HepG2 (cell line): ENCODE measurements around the gene PYY.

Experiments used
- ESRRA ChIP-seq: sonication (generic); formaldehyde crosslinking; IDR thresholded peaks from 2 replicates; pipeline ENCODE4 v1.5.1; 2020; ENCODE audit warnings: mild to moderate bottlenecking, low read depth, missing genetic modification reagents
- EZH2 ChIP-seq: conservative IDR thresholded peaks from 2 replicates; pipeline ENCODE4 v1.6.1; 2012; ENCODE audit warnings: mild to moderate bottlenecking, low read depth, low read length, moderate library complexity
- GTF2F1 ChIP-seq: fragments of 150-350 bp; IDR thresholded peaks from 2 replicates; pipeline ENCODE4 v1.6.1; 2014; ENCODE audit warnings: low read length
- KLF9 ChIP-seq: IDR thresholded peaks from 2 replicates; pipeline ENCODE4 v1.6.1; 2016; ENCODE audit warnings: low read depth
- NFE2L1 ChIP-seq: sonication (generic); formaldehyde crosslinking; IDR thresholded peaks from 2 replicates; pipeline ENCODE4 v1.4.0; 2020; ENCODE audit warnings: missing genetic modification reagents, mild to moderate bottlenecking, borderline replicate concordance
- POLR2A ChIP-seq, 2 experiments: IDR thresholded peaks; 2 replicates each; pipeline ENCODE4 v1.6.1; 2011; ENCODE audit warnings: low read depth in 2 of 2, low read length in 2 of 2, mild to moderate bottlenecking in 1 of 2, moderate library complexity in 1 of 2; ENCODE audit not compliant: insufficient read depth in 1 of 2
- RARG ChIP-seq: sonication (generic); formaldehyde crosslinking; IDR thresholded peaks from 2 replicates; pipeline ENCODE4 v1.4.0; 2020; ENCODE audit warnings: low read depth, mild to moderate bottlenecking, missing genetic modification reagents
- RNF2 ChIP-seq: fragments of 450-650 bp; conservative IDR thresholded peaks from 2 replicates; pipeline ENCODE4 v1.6.1; 2016; ENCODE audit warnings: low read depth
- ZFP36 ChIP-seq: fragments of 150-350 bp; IDR thresholded peaks from 2 replicates; pipeline ENCODE4 v1.6.1; 2018; ENCODE audit warnings: borderline replicate concordance, low read length, low read depth; ENCODE audit not compliant: partially characterized antibody
- ZNF557 ChIP-seq: sonication (generic); formaldehyde crosslinking; IDR thresholded peaks from 2 replicates; pipeline ENCODE4 v1.4.0; 2020; ENCODE audit warnings: missing genetic modification reagents
- ZNF781 ChIP-seq: sonication (generic); formaldehyde crosslinking; IDR thresholded peaks from 2 replicates; pipeline ENCODE4 v1.5.1; 2020; ENCODE audit warnings: borderline replicate concordance, mild to moderate bottlenecking, missing genetic modification reagents; ENCODE audit errors: not compliant biosample characterization
- TF ChIP-seq, protein P1 (sequence below): sonication (generic); formaldehyde crosslinking; IDR thresholded peaks from 2 replicates; pipeline ENCODE4 v1.4.0; 2020; ENCODE audit warnings: missing genetic modification reagents
- TF ChIP-seq, protein P2 (sequence below): sonication (generic); formaldehyde crosslinking; IDR thresholded peaks from 2 replicates; pipeline ENCODE4 v1.5.0; 2020; ENCODE audit warnings: mild to moderate bottlenecking, missing genetic modification reagents, moderate library complexity

DNA sequence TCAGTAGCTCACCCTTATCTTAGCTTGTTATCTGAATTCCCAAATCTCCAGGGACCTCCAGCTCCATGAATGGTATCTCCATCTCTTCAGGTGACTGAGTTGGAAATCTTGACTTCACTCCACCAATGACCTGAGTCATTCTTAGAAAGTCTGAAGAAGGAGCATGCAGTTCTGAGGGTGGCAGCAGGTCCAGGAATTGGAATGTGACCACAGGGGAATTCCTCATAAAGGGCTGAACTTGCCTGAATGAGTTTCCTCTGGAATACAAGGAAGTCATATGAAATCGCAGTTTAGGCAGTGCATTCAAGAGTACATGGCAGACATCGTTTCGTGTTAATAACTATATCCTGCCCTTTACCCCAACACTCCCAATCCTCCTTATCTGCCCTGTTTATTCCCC is 12.5 kb upstream of the PYY start:
- TF ChIP-seq, protein P1, sequence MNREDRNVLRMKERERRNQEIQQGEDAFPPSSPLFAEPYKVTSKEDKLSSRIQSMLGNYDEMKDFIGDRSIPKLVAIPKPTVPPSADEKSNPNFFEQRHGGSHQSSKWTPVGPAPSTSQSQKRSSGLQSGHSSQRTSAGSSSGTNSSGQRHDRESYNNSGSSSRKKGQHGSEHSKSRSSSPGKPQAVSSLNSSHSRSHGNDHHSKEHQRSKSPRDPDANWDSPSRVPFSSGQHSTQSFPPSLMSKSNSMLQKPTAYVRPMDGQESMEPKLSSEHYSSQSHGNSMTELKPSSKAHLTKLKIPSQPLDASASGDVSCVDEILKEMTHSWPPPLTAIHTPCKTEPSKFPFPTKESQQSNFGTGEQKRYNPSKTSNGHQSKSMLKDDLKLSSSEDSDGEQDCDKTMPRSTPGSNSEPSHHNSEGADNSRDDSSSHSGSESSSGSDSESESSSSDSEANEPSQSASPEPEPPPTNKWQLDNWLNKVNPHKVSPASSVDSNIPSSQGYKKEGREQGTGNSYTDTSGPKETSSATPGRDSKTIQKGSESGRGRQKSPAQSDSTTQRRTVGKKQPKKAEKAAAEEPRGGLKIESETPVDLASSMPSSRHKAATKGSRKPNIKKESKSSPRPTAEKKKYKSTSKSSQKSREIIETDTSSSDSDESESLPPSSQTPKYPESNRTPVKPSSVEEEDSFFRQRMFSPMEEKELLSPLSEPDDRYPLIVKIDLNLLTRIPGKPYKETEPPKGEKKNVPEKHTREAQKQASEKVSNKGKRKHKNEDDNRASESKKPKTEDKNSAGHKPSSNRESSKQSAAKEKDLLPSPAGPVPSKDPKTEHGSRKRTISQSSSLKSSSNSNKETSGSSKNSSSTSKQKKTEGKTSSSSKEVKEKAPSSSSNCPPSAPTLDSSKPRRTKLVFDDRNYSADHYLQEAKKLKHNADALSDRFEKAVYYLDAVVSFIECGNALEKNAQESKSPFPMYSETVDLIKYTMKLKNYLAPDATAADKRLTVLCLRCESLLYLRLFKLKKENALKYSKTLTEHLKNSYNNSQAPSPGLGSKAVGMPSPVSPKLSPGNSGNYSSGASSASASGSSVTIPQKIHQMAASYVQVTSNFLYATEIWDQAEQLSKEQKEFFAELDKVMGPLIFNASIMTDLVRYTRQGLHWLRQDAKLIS (CRISPR knock-in tag), result no peak
- TF ChIP-seq RARG (CRISPR knock-in tag) (no peak), ZNF781 (CRISPR knock-in tag) (no peak), NFE2L1 (CRISPR knock-in tag) (no peak), ZNF557 (CRISPR knock-in tag) (no peak), GTF2F1 (no peak), POLR2A (IDR thresholded peaks at IDR 0.05; ENCODE audit: insufficient read depth in 1 of 2, low read depth in 2 of 2, low read length in 2 of 2) (no peak), EZH2 (no peak), ZFP36 (no peak), ESRRA (CRISPR knock-in tag) (no peak), KLF9 (no peak), RNF2 (no peak)
- TF ChIP-seq, protein P2, sequence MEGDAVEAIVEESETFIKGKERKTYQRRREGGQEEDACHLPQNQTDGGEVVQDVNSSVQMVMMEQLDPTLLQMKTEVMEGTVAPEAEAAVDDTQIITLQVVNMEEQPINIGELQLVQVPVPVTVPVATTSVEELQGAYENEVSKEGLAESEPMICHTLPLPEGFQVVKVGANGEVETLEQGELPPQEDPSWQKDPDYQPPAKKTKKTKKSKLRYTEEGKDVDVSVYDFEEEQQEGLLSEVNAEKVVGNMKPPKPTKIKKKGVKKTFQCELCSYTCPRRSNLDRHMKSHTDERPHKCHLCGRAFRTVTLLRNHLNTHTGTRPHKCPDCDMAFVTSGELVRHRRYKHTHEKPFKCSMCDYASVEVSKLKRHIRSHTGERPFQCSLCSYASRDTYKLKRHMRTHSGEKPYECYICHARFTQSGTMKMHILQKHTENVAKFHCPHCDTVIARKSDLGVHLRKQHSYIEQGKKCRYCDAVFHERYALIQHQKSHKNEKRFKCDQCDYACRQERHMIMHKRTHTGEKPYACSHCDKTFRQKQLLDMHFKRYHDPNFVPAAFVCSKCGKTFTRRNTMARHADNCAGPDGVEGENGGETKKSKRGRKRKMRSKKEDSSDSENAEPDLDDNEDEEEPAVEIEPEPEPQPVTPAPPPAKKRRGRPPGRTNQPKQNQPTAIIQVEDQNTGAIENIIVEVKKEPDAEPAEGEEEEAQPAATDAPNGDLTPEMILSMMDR (CRISPR knock-in tag), result no peak
